SU-DHL-6 (cell line): Measurements from ENCODE around the gene DCXR.

Experiments
- H2AFZ ChIP-seq: fragments of 200-600 bp; sonication (generic); 2 replicates; pipeline ENCODE4 v1.6.1; 2014; ENCODE audit warnings: low read depth, mild to moderate bottlenecking, moderate library complexity, mixed read lengths, antibody characterized with exemption, low read length; ENCODE audit not compliant: severe bottlenecking
- H3F3A ChIP-seq: fragments of 200-600 bp; shearing (Covaris generic); 2 replicates; pipeline ENCODE4 v1.6.0; 2016; ENCODE audit warnings: antibody characterized with exemption, mild to moderate bottlenecking; ENCODE audit not compliant: insufficient read depth
- H3K27ac ChIP-seq: fragments of 200-600 bp; sonication (generic); 2 replicates; pipeline ENCODE4 v1.5.1; 2016; ENCODE audit warnings: low read depth, mild to moderate bottlenecking, low read length, moderate library complexity, mixed read lengths
- H3K27me3 ChIP-seq: fragments of 200-600 bp; sonication (generic), shearing (Covaris generic); 2 replicates; pipeline ENCODE4 v1.6.0; 2014; ENCODE audit warnings: mild to moderate bottlenecking, low read length
- H3K36me3 ChIP-seq: fragments of 200-600 bp; sonication (generic); 2 replicates; pipeline ENCODE4 v1.6.1; 2014; ENCODE audit warnings: mild to moderate bottlenecking, low read length, mixed read lengths
- H3K4me2 ChIP-seq: fragments of 300-600, 200-600 bp; shearing (Covaris generic), sonication (generic); 2 replicates; pipeline ENCODE4 v1.6.0; 2014; ENCODE audit warnings: low read length, low read depth, mild to moderate bottlenecking; ENCODE audit not compliant: poor library complexity, severe bottlenecking
- H3K4me3 ChIP-seq: fragments of 200-600 bp; sonication (generic); 2 replicates; pipeline ENCODE4 v1.5.1; 2014; ENCODE audit warnings: antibody characterized with exemption, low read length, mild to moderate bottlenecking, mixed read lengths; ENCODE audit not compliant: insufficient read depth, poor library complexity, severe bottlenecking
- H3K79me2 ChIP-seq: fragments of 200-600 bp; sonication (generic); 2 replicates; pipeline ENCODE4 v1.6.1; 2014; ENCODE audit warnings: mild to moderate bottlenecking, low read length, moderate library complexity; ENCODE audit not compliant: insufficient read depth
- H3K9ac ChIP-seq: fragments of 200-600 bp; sonication (generic); 2 replicates; pipeline ENCODE4 v1.7.0; 2014; ENCODE audit warnings: mild to moderate bottlenecking, low read length
- H3K9me2 ChIP-seq: fragments of 200-600 bp; sonication (generic); replicated peaks from 2 replicates; pipeline ENCODE4 v1.6.1; 2014; ENCODE audit warnings: low read length; ENCODE audit not compliant: insufficient read depth
- H3K9me3 ChIP-seq: fragments of 200-600 bp; sonication (generic); 2 replicates; pipeline ENCODE4 v1.6.1; 2014; ENCODE audit warnings: low read length, mixed read lengths; ENCODE audit not compliant: insufficient read depth
- H4K20me1 ChIP-seq: fragments of 200-600 bp; sonication (generic); 2 replicates; pipeline ENCODE4 v1.6.1; 2014; ENCODE audit warnings: low read depth, mild to moderate bottlenecking, antibody characterized with exemption, low read length, moderate library complexity, mixed read lengths
- CTCF ChIP-seq: fragments of 200-600 bp; sonication (generic); IDR thresholded peaks from one replicate; pipeline ENCODE4 v1.5.1; 2017; ENCODE audit warnings: antibody characterized with exemption, mild to moderate bottlenecking, low read length, moderate library complexity; ENCODE audit not compliant: insufficient read depth, poor library complexity, severe bottlenecking
- EZH2phosphoT487 ChIP-seq: fragments of 200-600 bp; sonication (generic), shearing (Covaris generic); conservative IDR thresholded peaks from 2 replicates; pipeline ENCODE4 v1.6.1; 2018; ENCODE audit warnings: mild to moderate bottlenecking, antibody characterized with exemption, low read length, moderate library complexity, mixed read lengths

The DCXR gene

GRCh38 chr17:82013341-82013740, 24.2 kb downstream of the DCXR start:
- TF ChIP-seq EZH2phosphoT487, result no peak
- no peak for TF ChIP-seq CTCF
- H3K36me3 ChIP-seq, result no peaks in the 10 kb centered on the region
- no peaks in the 10 kb centered on the region for H3F3A ChIP-seq
- no peaks in the 10 kb centered on the region for H3K79me2 ChIP-seq
- no peak overlapping the region for H3K4me3 ChIP-seq
- no peak overlapping the region for H3K4me2 ChIP-seq
- no peaks in the 10 kb centered on the region for H3K27me3 ChIP-seq
- no peaks in the 10 kb centered on the region for H3K9me3 ChIP-seq
- H3K27ac ChIP-seq, result no peak overlapping the region
- no peak overlapping the region for H2AFZ ChIP-seq
- no peaks in the 10 kb centered on the region for H4K20me1 ChIP-seq
- no peaks in the 10 kb centered on the region for H3K9me2 ChIP-seq
- no peak overlapping the region for H3K9ac ChIP-seq

GRCh38 chr17:82012640-82013295, 24.7 kb downstream of the DCXR start:
- H4K20me1 ChIP-seq, result no peaks in the 10 kb centered on the region

GRCh38 chr17:82012261-82012639, 25.2 kb downstream of the DCXR start:
- Histone ChIP-seq H3K36me3 (no peaks in the 10 kb centered on the region), H3K4me3 (no peak overlapping the region), H3F3A (no peaks in the 10 kb centered on the region), H2AFZ (no peak overlapping the region), H3K9me3 (no peaks in the 10 kb centered on the region), H3K9me2 (no peaks in the 10 kb centered on the region), H3K4me2 (no peak overlapping the region), H3K79me2 (no peaks in the 10 kb centered on the region), H3K9ac (no peak overlapping the region), H3K27ac (no peak overlapping the region), H3K27me3 (no peaks in the 10 kb centered on the region), H4K20me1 (no peaks in the 10 kb centered on the region)
- TF ChIP-seq EZH2phosphoT487 (no peak), CTCF (no peak)

More at GRCh38 chr17:82012640-82013295, 24.7 kb downstream of the DCXR start:
- Histone ChIP-seq H3K27me3 (no peaks in the 10 kb centered on the region), H3K36me3 (no peaks in the 10 kb centered on the region), H3K9ac (no peak overlapping the region), H3F3A (no peaks in the 10 kb centered on the region), H3K9me2 (no peaks in the 10 kb centered on the region), H2AFZ (no peak overlapping the region), H3K79me2 (no peaks in the 10 kb centered on the region), H3K4me3 (no peak overlapping the region), H3K4me2 (no peak overlapping the region), H3K9me3 (no peaks in the 10 kb centered on the region), H3K27ac (no peak overlapping the region)
- TF ChIP-seq CTCF, result no peak
- TF ChIP-seq EZH2phosphoT487, result no peak
